Panc1 (cell line): Measurements from ENCODE around the gene PHF24.

Source experiments
- POLR2AphosphoS5 ChIP-seq: IDR thresholded peaks from 2 replicates; pipeline ENCODE4 v1.6.1; 2012; ENCODE audit warnings: mild to moderate bottlenecking, low read depth, low read length, moderate library complexity
- SIN3A ChIP-seq: IDR thresholded peaks from 2 replicates; pipeline ENCODE4 v1.6.1; 2012; ENCODE audit warnings: low read depth, mild to moderate bottlenecking, low read length, moderate library complexity, borderline replicate concordance; ENCODE audit not compliant: insufficient read depth
- TCF7L2 ChIP-seq: IDR thresholded peaks from 2 replicates; pipeline ENCODE4 v1.6.1; 2011; ENCODE audit warnings: mild to moderate bottlenecking, low read depth, low read length, inconsistent platforms
- TF ChIP-seq, protein P1 (sequence below): fragments of 450-650 bp; IDR thresholded peaks from 2 replicates; pipeline ENCODE4 v1.5.1; 2017; ENCODE audit warnings: mild to moderate bottlenecking
- TF ChIP-seq, protein P2 (sequence below), 2 experiments: IDR thresholded peaks; 2 replicates each; pipeline ENCODE4 v1.6.1; 2011 to 2012; ENCODE audit warnings: low read depth in 2 of 2, control low read depth in 1 of 2, low read length in 1 of 2, mild to moderate bottlenecking in 1 of 2, moderate library complexity in 1 of 2; ENCODE audit not compliant: insufficient read depth in 1 of 2

DNA sequence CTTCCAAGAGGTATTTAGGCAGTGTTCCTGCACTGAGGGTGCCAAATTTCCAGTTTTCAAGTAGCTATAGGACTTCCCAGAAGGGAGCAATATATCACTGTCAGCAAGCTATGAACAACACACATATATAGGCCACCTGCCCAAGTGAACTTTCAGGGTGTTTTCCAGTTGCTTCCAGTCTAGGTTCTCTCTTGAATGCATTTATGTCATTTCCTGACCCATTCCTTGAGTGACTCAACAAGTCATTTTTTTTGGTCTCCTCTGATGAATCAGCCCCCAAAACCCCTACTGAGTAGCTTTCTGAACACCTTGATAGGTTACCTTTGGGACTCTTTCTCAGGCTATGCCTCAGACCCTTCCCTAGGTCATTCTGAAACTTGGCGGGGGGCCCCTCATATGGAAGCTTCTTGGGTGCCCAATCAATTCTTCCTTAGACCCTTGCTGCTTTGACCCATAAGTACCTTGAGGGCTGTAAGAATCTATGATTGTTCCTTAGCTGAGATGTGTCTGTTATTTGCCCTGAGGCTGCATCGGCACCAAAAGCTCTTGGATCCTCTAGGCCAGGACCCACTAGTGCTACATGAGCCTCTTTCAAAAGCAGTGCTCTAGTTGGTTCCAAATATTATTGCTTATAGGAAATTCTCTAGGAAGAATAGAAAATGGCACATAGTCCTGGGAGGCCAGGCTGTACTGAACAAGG is 43.9 kb downstream of the PHF24 start:
- TF ChIP-seq, protein P1, sequence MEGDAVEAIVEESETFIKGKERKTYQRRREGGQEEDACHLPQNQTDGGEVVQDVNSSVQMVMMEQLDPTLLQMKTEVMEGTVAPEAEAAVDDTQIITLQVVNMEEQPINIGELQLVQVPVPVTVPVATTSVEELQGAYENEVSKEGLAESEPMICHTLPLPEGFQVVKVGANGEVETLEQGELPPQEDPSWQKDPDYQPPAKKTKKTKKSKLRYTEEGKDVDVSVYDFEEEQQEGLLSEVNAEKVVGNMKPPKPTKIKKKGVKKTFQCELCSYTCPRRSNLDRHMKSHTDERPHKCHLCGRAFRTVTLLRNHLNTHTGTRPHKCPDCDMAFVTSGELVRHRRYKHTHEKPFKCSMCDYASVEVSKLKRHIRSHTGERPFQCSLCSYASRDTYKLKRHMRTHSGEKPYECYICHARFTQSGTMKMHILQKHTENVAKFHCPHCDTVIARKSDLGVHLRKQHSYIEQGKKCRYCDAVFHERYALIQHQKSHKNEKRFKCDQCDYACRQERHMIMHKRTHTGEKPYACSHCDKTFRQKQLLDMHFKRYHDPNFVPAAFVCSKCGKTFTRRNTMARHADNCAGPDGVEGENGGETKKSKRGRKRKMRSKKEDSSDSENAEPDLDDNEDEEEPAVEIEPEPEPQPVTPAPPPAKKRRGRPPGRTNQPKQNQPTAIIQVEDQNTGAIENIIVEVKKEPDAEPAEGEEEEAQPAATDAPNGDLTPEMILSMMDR, result no peak
- TF ChIP-seq POLR2AphosphoS5 (no peak), TCF7L2 (no peak), SIN3A (no peak)
- TF ChIP-seq, protein P2, sequence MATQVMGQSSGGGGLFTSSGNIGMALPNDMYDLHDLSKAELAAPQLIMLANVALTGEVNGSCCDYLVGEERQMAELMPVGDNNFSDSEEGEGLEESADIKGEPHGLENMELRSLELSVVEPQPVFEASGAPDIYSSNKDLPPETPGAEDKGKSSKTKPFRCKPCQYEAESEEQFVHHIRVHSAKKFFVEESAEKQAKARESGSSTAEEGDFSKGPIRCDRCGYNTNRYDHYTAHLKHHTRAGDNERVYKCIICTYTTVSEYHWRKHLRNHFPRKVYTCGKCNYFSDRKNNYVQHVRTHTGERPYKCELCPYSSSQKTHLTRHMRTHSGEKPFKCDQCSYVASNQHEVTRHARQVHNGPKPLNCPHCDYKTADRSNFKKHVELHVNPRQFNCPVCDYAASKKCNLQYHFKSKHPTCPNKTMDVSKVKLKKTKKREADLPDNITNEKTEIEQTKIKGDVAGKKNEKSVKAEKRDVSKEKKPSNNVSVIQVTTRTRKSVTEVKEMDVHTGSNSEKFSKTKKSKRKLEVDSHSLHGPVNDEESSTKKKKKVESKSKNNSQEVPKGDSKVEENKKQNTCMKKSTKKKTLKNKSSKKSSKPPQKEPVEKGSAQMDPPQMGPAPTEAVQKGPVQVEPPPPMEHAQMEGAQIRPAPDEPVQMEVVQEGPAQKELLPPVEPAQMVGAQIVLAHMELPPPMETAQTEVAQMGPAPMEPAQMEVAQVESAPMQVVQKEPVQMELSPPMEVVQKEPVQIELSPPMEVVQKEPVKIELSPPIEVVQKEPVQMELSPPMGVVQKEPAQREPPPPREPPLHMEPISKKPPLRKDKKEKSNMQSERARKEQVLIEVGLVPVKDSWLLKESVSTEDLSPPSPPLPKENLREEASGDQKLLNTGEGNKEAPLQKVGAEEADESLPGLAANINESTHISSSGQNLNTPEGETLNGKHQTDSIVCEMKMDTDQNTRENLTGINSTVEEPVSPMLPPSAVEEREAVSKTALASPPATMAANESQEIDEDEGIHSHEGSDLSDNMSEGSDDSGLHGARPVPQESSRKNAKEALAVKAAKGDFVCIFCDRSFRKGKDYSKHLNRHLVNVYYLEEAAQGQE (IDR thresholded peaks at IDR 0.05; ENCODE audit: insufficient read depth in 1 of 2, low read depth in 2 of 2, low read length in 1 of 2), result no peak
